ENCODE data around the gene DDX20. TPM values are rescaled to one million over a fixed set of nuclear protein-coding genes. Genes with fewer than 3 reads are reported as not detected.

DDX20 gene
- total RNA-seq, 4 donors from 2014 or later, result 16.0 to 25.0 (median 21.5) TPM

DNA sequence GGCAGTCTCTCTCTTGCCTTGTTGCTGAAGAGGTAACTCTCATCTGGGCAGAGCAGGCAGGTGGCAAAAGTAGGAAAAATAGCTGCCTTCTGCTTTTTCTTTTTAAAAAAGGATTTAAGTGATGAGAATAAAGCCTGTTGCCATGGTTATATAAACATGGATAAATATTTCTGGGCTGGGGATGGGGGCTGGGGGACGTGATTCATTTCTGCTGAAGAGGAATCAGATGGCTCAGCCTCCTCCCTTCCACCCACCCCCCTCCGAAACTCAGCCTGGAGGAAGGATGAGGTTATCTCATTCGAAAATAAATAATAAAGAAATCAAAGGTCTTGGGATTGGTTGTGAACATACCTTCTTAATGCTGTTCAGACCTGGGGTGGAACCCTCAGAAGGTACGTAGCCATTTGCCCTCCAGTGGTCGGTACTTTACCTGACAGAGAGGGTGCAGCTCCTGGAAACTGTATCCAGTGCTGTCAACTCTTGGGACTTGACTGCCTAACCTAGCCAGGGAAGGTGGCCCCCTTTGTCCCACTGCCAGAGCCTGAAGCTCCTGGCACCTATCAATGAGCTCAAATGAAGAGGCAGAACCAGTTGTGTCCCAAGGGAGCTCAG, 12.7 kb upstream of the DDX20 start:
- no peak for DNase-seq (ENCODE audit: low spot score in 2 of 2)
- Histone ChIP-seq H3K4me3 (no peak overlapping the region), H3K4me1 (peaks cover 20% of the 10 kb centered on the region), H3K27me3 (no peaks in the 10 kb centered on the region), H3K9me3 (no peaks in the 10 kb centered on the region), H3K27ac (no peak overlapping the region), H3K36me3 (no peaks in the 10 kb centered on the region)
- TF ChIP-seq POLR2AphosphoS5 (IDR thresholded peaks at IDR 0.05) (no peak), POLR2A (IDR thresholded peaks at IDR 0.05) (no peak), EP300 (IDR thresholded peaks at IDR 0.05) (no peak)
- TF ChIP-seq, protein P1, sequence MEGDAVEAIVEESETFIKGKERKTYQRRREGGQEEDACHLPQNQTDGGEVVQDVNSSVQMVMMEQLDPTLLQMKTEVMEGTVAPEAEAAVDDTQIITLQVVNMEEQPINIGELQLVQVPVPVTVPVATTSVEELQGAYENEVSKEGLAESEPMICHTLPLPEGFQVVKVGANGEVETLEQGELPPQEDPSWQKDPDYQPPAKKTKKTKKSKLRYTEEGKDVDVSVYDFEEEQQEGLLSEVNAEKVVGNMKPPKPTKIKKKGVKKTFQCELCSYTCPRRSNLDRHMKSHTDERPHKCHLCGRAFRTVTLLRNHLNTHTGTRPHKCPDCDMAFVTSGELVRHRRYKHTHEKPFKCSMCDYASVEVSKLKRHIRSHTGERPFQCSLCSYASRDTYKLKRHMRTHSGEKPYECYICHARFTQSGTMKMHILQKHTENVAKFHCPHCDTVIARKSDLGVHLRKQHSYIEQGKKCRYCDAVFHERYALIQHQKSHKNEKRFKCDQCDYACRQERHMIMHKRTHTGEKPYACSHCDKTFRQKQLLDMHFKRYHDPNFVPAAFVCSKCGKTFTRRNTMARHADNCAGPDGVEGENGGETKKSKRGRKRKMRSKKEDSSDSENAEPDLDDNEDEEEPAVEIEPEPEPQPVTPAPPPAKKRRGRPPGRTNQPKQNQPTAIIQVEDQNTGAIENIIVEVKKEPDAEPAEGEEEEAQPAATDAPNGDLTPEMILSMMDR (IDR thresholded peaks at IDR 0.05), result no peak
- 62% methylated on average over 5 of the region's 5 CpGs for WGBS

DNA sequence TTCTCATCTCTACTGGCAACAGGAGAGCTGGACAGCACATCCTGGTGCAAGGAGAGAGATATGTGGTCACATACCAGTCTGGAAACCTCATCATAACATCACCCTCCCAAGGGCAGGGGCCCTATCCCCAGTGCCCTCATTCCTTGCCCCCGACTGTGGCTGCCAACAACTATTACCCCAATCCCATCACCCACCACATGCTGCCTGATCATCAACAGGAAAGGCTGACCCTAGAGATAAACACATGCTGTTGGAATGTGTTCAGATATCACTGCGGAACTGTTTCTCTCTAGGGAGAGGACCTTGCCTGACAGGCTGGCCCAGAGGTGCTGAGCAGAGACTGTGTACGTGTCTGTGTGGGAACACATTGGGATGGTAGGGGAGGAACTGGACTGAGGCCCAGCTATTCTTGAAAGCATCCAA, 12.0 kb upstream of the DDX20 start:
- Histone ChIP-seq H3K9me3 (no peaks in the 10 kb centered on the region), H3K36me3 (no peaks in the 10 kb centered on the region), H3K27ac (no peak overlapping the region), H3K4me1 (peaks cover 14% of the 10 kb centered on the region), H3K4me3 (no peak overlapping the region), H3K27me3 (no peaks in the 10 kb centered on the region)
- WGBS, result 83% methylated on average over 3 of the region's 3 CpGs
- TF ChIP-seq POLR2AphosphoS5 (IDR thresholded peaks at IDR 0.05), result no peak
- TF ChIP-seq EP300 (IDR thresholded peaks at IDR 0.05), result no peak
- no peak for DNase-seq (ENCODE audit: low spot score in 2 of 2)

DNA sequence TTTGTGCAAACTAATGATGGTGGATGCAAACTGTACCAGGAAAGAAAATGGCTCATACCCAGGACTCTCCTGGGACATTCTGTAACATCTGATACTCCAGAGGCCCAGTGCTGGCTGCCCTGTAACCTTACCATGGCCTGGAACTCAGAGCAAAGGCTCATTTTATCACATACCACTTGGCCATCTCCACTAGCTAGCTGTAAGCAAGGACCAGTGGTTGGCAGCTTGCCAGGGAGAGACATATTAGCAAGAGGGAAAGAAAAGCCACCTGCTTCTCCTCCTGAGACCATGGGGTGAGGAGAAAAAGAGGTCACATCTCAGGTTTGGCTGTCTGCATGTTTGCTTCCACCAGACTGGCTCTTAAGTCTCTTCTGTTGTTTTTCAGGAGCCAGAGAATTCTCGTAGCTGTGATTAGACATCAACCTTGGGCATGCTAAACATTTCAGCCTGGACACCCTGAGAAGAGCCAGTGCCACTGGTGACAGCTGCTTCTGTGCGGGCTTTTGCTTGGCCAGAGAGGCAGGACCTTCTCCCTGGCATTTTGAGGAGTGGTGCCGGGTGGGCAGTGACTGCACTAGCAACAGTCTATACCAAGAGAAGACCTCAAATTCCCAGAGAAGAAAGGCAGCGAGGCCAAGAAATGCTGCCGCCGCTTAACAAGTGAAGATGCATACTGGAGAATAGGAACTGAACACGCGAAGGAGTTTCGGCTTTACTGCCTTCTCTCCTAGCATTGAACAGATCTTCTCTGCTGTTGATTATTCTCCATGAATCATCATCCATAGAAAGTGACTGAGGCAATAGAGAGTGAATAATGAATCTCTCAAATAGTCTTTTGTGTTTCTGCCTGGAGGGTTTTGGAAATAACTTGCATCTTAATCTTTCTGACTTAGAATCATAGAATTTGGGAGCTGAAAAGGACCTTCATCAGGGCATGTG, 9.8 kb upstream of the DDX20 start:
- H3K36me3 ChIP-seq, result no peaks in the 10 kb centered on the region
- 91% methylated on average over 9 of the region's 9 CpGs for WGBS
- no peaks in the 10 kb centered on the region for H3K27me3 ChIP-seq
- no peaks in the 10 kb centered on the region for H3K4me1 ChIP-seq
- TF ChIP-seq POLR2AphosphoS5 (IDR thresholded peaks at IDR 0.05), result no peak
- TF ChIP-seq EP300 (IDR thresholded peaks at IDR 0.05), result no peak
- TF ChIP-seq, protein P1 (IDR thresholded peaks at IDR 0.05), result no peak
- TF ChIP-seq POLR2A (IDR thresholded peaks at IDR 0.05), result no peak
- no peak for DNase-seq (ENCODE audit: low spot score in 2 of 2)
- no peaks in the 10 kb centered on the region for H3K9me3 ChIP-seq
- H3K4me3 ChIP-seq, result no peak overlapping the region
- no peak overlapping the region for H3K27ac ChIP-seq

DNA sequence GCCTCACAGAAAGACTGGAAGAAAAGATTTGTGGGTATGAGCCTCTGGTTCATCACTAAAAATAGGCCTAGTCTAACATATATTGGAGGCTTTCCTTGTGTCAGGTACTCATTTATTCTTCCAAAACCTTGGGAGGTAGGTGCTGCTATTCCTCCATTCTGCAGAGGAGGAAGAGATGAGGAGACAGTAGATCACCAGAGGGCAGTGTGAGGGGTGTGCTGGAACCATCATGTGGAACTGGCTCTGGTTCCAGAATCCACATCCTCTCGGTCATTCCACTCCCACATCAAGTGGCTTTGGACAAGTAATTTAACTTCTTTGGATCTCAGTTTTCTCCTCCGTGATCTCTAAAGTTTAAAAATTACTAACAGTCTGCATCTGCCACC, 9.1 kb upstream of the DDX20 start:
- 75% methylated on average over 2 of the region's 2 CpGs for WGBS
- H3K4me1 ChIP-seq, result no peaks in the 10 kb centered on the region
- H3K27ac ChIP-seq, result no peak overlapping the region
- no peak for TF ChIP-seq EP300 (IDR thresholded peaks at IDR 0.05)
- TF ChIP-seq, protein P1 (IDR thresholded peaks at IDR 0.05), result no peak
- DNase-seq (ENCODE audit: low spot score in 2 of 2), result no peak
- no peaks in the 10 kb centered on the region for H3K27me3 ChIP-seq
- H3K36me3 ChIP-seq, result no peaks in the 10 kb centered on the region
- no peak overlapping the region for H3K4me3 ChIP-seq
- no peaks in the 10 kb centered on the region for H3K9me3 ChIP-seq

DNA sequence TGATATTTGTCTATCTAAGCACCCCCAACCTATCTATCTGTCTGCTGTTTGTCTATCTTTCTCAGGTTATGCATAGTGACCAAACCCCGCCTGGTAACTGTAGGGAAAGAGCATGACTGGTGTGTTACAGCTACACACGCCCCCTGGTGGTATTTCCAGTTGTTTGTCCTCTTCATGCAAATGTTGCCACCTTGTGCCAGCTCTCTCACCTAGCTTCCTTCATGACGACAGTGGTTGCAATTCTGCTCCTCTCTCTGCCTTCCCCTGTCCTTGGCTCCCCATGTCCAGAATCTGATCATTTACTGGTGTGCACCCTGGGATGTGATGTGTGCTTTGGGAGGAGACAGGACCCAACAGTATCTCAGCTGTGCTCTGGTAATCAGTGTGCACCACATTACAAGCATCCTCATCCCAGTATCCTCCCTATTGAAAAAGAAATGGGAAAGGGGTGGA, 8.4 kb upstream of the DDX20 start:
- Histone ChIP-seq H3K4me3 (no peak overlapping the region), H3K27ac (no peak overlapping the region), H3K27me3 (no peaks in the 10 kb centered on the region), H3K36me3 (no peaks in the 10 kb centered on the region), H3K4me1 (no peaks in the 10 kb centered on the region), H3K9me3 (no peaks in the 10 kb centered on the region)
- TF ChIP-seq EP300 (IDR thresholded peaks at IDR 0.05), result no peak
- TF ChIP-seq, protein P1 (IDR thresholded peaks at IDR 0.05), result peak in 1 of 2 donors; percentile 26
- DNase-seq (ENCODE audit: low spot score in 2 of 2), result no peak
- 58% methylated on average over 3 of the region's 3 CpGs for WGBS
